IMR-90 (cell line): Measurements from ENCODE around the gene RAB29. TPM values are rescaled to one million over a fixed set of nuclear protein-coding genes. Genes with fewer than 3 reads are reported as not detected.

Experiments used
- ATAC-seq: fragments of 200-7000 bp; cut with Tn5 transposase; 2 replicates; pipeline ENCODE4 v1.9.1; 2020; ENCODE audit warnings: low read depth, mild to moderate bottlenecking, moderate library complexity
- BruUV-seq: library from RNA; stranded (reverse); fragments of 400-500 nt; replicated peaks from 2 replicates; lab custom pipeline; 2021; lab: Mats Ljungman, UMichigan
- CTCF ChIA-PET: fragments of 300-600 bp; formaldehyde crosslinking; extraction: SDS; loops from one replicate; lab custom pipeline; 2021; ENCODE audit warnings: antibody characterized with exemption; lab: Yijun Ruan, JAX
- POLR2A ChIA-PET: fragments of 300-600 bp; sonication (Branson Sonifier 250); formaldehyde crosslinking; loops from one replicate; lab custom pipeline; 2022; ENCODE audit warnings: antibody characterized with exemption; ENCODE audit not compliant: unreplicated experiment; lab: Charles Lee
- DNase-seq: peaks from one replicate; pipeline ENCODE4 v3.0.0; 2013
- H2AFZ ChIP-seq: replicated peaks from 2 replicates; pipeline ENCODE3; 2013; ENCODE audit warnings: low read length, mild to moderate bottlenecking; ENCODE audit not compliant: poor library complexity
- H2AK5ac ChIP-seq: 2 replicates; pipeline ENCODE4 v1.6.1; 2013; ENCODE audit warnings: low read depth, low read length, inconsistent platforms
- H2AK9ac ChIP-seq: replicated peaks from 2 replicates; pipeline ENCODE3; 2013; ENCODE audit warnings: mild to moderate bottlenecking, low read depth, low read length, moderate library complexity; ENCODE audit not compliant: poor library complexity
- H2BK120ac ChIP-seq: 2 replicates; pipeline ENCODE4 v1.6.1; 2013; ENCODE audit warnings: low read depth, low read length, inconsistent platforms
- H2BK15ac ChIP-seq: 3 replicates; pipeline ENCODE4 v1.6.1; 2013; ENCODE audit warnings: low read depth, low read length, inconsistent platforms
- H2BK20ac ChIP-seq: 2 replicates; pipeline ENCODE4 v1.6.1; 2013; ENCODE audit warnings: low read depth, mild to moderate bottlenecking, inconsistent platforms, low read length, moderate library complexity
- H2BK5ac ChIP-seq: 2 replicates; pipeline ENCODE4 v1.6.1; 2013; ENCODE audit warnings: mild to moderate bottlenecking, low read depth, low read length, inconsistent platforms; ENCODE audit not compliant: poor library complexity, severe bottlenecking
- H3K14ac ChIP-seq: replicated peaks from 2 replicates; pipeline ENCODE4 v1.6.1; 2013; ENCODE audit warnings: low read depth, low read length, inconsistent platforms
- H3K18ac ChIP-seq: 2 replicates; pipeline ENCODE4 v1.6.1; 2013; ENCODE audit warnings: low read depth, low read length, control low read depth
- H3K23ac ChIP-seq: 2 replicates; pipeline ENCODE4 v1.6.1; 2013; ENCODE audit warnings: low read depth, low read length, inconsistent platforms
- H3K27ac ChIP-seq: 2 replicates; pipeline ENCODE4 v1.5.1; 2013; ENCODE audit warnings: mild to moderate bottlenecking, control low read depth, low read length; ENCODE audit not compliant: insufficient read depth
- H3K27me3 ChIP-seq: 2 replicates; pipeline ENCODE4 v1.6.1; 2013; ENCODE audit warnings: low read length; ENCODE audit not compliant: control insufficient read depth, insufficient read depth
- H3K36me3 ChIP-seq: 2 replicates; pipeline ENCODE4 v1.6.1; 2013; ENCODE audit warnings: low read length, mixed read lengths; ENCODE audit not compliant: control insufficient read depth, insufficient read depth
- H3K4ac ChIP-seq: 2 replicates; pipeline ENCODE4 v1.6.1; 2013; ENCODE audit warnings: low read depth, low read length, inconsistent platforms
- H3K4me1 ChIP-seq: 2 replicates; pipeline ENCODE4 v1.6.1; 2013; ENCODE audit warnings: low read length, mixed read lengths; ENCODE audit not compliant: control insufficient read depth, insufficient read depth
- H3K4me2 ChIP-seq: 2 replicates; pipeline ENCODE4 v1.6.1; 2013; ENCODE audit warnings: low read depth, mild to moderate bottlenecking, control low read depth, low read length, moderate library complexity
- H3K4me3 ChIP-seq: 2 replicates; pipeline ENCODE4 v1.5.1; 2013; ENCODE audit warnings: low read depth, mild to moderate bottlenecking, control low read depth, low read length, moderate library complexity; ENCODE audit not compliant: insufficient read depth
- H3K56ac ChIP-seq: 2 replicates; pipeline ENCODE4 v1.6.1; 2013; ENCODE audit warnings: low read length, inconsistent platforms; ENCODE audit not compliant: insufficient read depth; ENCODE audit errors: extremely low read depth
- H3K79me1 ChIP-seq, 2 experiments: 2 replicates each; pipeline ENCODE4 v1.6.1; 2013; ENCODE audit warnings: low read length in 2 of 2, inconsistent platforms in 1 of 2, low read depth in 1 of 2
- H3K9ac ChIP-seq: 2 replicates; pipeline ENCODE4 v1.6.1; 2013; ENCODE audit warnings: low read depth, low read length, control low read depth
- H3K9me1 ChIP-seq: 2 replicates; pipeline ENCODE4 v1.6.1; 2013; ENCODE audit warnings: low read length, inconsistent platforms; ENCODE audit not compliant: insufficient read depth
- H3K9me3 ChIP-seq: 2 replicates; pipeline ENCODE4 v1.6.1; 2013; ENCODE audit warnings: low read length; ENCODE audit not compliant: control insufficient read depth, insufficient read depth
- H4K20me1 ChIP-seq: 2 replicates; pipeline ENCODE4 v1.6.1; 2013; ENCODE audit warnings: low read length, inconsistent platforms; ENCODE audit not compliant: insufficient read depth
- H4K5ac ChIP-seq: 2 replicates; pipeline ENCODE4 v1.6.1; 2013; ENCODE audit warnings: mild to moderate bottlenecking, low read depth, low read length, control low read depth
- H4K8ac ChIP-seq, 2 experiments: 2 replicates each; pipeline ENCODE4 v1.6.1; 2013; ENCODE audit warnings: low read depth in 2 of 2, low read length in 2 of 2, control low read depth in 1 of 2, inconsistent platforms in 1 of 2
- H4K91ac ChIP-seq: 2 replicates; pipeline ENCODE4 v1.6.1; 2013; ENCODE audit warnings: low read depth, low read length, inconsistent platforms; ENCODE audit not compliant: insufficient read depth
- BHLHE40 ChIP-seq: fragments of 150-350 bp; IDR thresholded peaks from 2 replicates; pipeline ENCODE4 v1.6.1; 2016; ENCODE audit warnings: mild to moderate bottlenecking, low read depth, low read length
- CEBPB ChIP-seq: IDR thresholded peaks from 2 replicates; pipeline ENCODE4 v1.6.1; 2012; ENCODE audit warnings: low read depth, low read length, improper control_type of control experiment
- CHD1 ChIP-seq: IDR thresholded peaks from 2 replicates; pipeline ENCODE4 v1.6.1; 2012; ENCODE audit warnings: low read depth, low read length, improper control_type of control experiment
- FOS ChIP-seq: fragments of 150-350 bp; IDR thresholded peaks from 2 replicates; pipeline ENCODE4 v1.6.1; 2016; ENCODE audit warnings: low read depth, low read length
- MAFK ChIP-seq: IDR thresholded peaks from 2 replicates; pipeline ENCODE4 v1.6.1; 2012; ENCODE audit warnings: low read depth, low read length, improper control_type of control experiment
- MAZ ChIP-seq: IDR thresholded peaks from 2 replicates; pipeline ENCODE4 v1.6.1; 2012; ENCODE audit warnings: low read depth, mild to moderate bottlenecking, low read length, improper control_type of control experiment, moderate library complexity, borderline replicate concordance
- MXI1 ChIP-seq: IDR thresholded peaks from 2 replicates; pipeline ENCODE4 v1.6.1; 2012; ENCODE audit warnings: low read depth, mild to moderate bottlenecking, low read length, moderate library complexity, borderline replicate concordance
- NFE2L2 ChIP-seq: fragments of 150-350 bp; IDR thresholded peaks from 2 replicates; pipeline ENCODE4 v1.6.1; 2016; ENCODE audit warnings: low read depth, mild to moderate bottlenecking, low read length
- RAD21 ChIP-seq: IDR thresholded peaks from 2 replicates; pipeline ENCODE4 v1.6.1; 2012; ENCODE audit warnings: low read length, improper control_type of control experiment
- RCOR1 ChIP-seq: IDR thresholded peaks from 2 replicates; pipeline ENCODE4 v1.6.1; 2012; ENCODE audit warnings: mild to moderate bottlenecking, low read length, improper control_type of control experiment; ENCODE audit not compliant: insufficient replicate concordance
- RFX5 ChIP-seq: IDR thresholded peaks from 2 replicates; pipeline ENCODE4 v1.8.0; 2012; ENCODE audit warnings: low read depth, mild to moderate bottlenecking, low read length, moderate library complexity
- WGBS, 2 experiments: methylation state at CpG; one replicate each; pipeline versions ENCODE4 v1.1.5 to v1.1.7; 2013; ENCODE audit warnings: missing lambda C conversion rate in 2 of 2; ENCODE audit not compliant: insufficient read length in 1 of 2; ENCODE audit errors: extremely low coverage in 2 of 2; 5-methylcytosine and 5-hydroxymethylcytosine counted together
- dilution Hi-C: fragments of 300-500 bp; cut with HindIII; formaldehyde crosslinking; loops from one replicate; pipeline ENCODE4 v1.14.3; 2018; ENCODE audit warnings: low sequenced_read_pairs; ENCODE audit not compliant: unreplicated experiment
- in situ Hi-C: fragments of 300-500 bp; cut with MboI; formaldehyde crosslinking; loops from 3 replicates; pipeline ENCODE4 v1.14.3; 2019; ENCODE audit warnings: low sequenced_read_pairs, inconsistent platforms, mixed read lengths
- intact Hi-C: fragments of 100-400 bp; cut with micrococcal nuclease; formaldehyde crosslinking; loops from 2 replicates; pipeline ENCODE4 v1.10.0; 2022
- polyA plus RNA-seq, 3 experiments: library from polyadenylated mRNA; depleted of rRNA; stranded (reverse); fragments of >200 nt; gene quantifications; 2 replicates each; pipeline ENCODE4 v1.2.3, GENCODE V29; 2012; ENCODE audit warnings: low replicate concordance in 1 of 3
- total RNA-seq: library from RNA; depleted of rRNA; stranded (reverse); fragments of >200 nt; gene quantifications from 2 replicates; pipeline ENCODE4 v1.2.3, GENCODE V29; 2012
- TF ChIP-seq, protein P1 (sequence below): conservative IDR thresholded peaks from 2 replicates; pipeline ENCODE4 v1.5.1; 2012; ENCODE audit warnings: mild to moderate bottlenecking, low read depth, low read length, improper control_type of control experiment
- TF ChIP-seq, protein P2 (sequence below): fragments of 150-350 bp; IDR thresholded peaks from 2 replicates; pipeline ENCODE4 v1.6.1; 2016; ENCODE audit warnings: low read depth, mild to moderate bottlenecking, low read length, moderate library complexity, borderline replicate concordance

The RAB29 gene
- total and polyA plus RNA-seq, 2 of the 4 experiments (the other 2 are of a cell fraction), result 5.7 to 7.3 TPM

DNA sequence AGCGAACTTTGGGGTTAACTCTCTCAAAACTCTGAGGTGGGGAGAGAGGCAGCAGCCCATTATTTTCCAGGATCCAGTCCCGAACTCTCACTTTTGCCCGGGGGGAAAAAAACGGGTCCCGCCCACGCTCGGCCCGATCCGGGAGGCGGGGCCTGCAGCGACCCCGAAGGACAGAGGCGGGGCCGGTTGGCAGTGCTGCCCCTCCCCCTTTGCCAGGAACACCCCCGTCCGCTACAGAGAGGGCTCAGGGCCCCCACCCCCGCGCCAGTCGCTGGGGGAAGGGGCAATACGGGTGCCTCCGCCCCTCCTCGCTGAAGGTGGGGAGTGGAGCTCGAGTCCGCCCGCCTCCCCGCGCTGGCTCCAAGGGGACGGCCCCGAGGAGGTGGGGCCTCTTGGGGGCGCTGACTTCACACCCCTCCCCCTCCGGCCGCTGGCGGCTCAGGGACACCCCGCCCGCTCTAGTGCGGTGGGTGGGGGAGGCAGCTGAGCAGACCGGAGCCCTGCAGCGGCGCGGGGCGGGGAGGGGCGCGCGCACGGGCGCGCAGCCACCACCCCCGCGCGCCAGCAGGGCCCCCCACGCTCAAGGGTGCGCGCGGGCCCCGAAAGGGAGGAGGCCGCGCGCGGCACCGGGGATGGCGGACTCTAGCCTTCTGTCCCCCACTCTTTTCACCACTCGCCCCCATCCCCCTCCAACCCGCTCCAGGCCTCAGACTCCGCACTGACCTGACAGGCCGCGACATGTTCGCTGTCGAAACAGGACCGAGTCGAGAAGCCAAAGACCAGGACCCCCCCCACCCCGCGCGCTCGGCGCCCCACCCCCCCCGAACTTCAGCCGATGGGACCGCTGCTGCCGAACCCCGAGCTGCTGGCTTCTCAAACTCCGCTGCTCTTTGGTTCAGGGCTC lies 25.8 kb downstream of the RAB29 start:
- Histone ChIP-seq H3K79me1 (peaks cover 0 to 17% of the 10 kb centered on the region in 2 experiments; a peak in 2 of 4 replicates), H4K20me1 (peaks cover 45% of the 10 kb centered on the region), H3K27me3 (no peaks in the 10 kb centered on the region), H2BK120ac (peak overlapping the region; percentile 5; the same call in 1 of the 2 replicates), H3K36me3 (0 out of 2 replicates have a peak, but pooled peaks cover 1% of the 10 kb centered on the region), H2AK9ac (peak overlapping the region; percentile 95), H3K56ac (peak overlapping the region; percentile 91), H3K9ac (peak overlapping the region; percentile 83), H4K91ac (peak overlapping the region; percentile 89), H3K9me3 (no peaks in the 10 kb centered on the region), H3K18ac (peak overlapping the region; percentile 50), H3K14ac (peak overlapping the region; percentile 90), H3K23ac (peak overlapping the region; percentile 96), H4K8ac (peak overlapping the region; percentile 48 to 82; a peak in 3 of 4 replicates), H3K4me1 (no peaks in the 10 kb centered on the region; the same call in 1 of the 2 replicates), H3K9me1 (peaks cover 6% of the 10 kb centered on the region), H3K27ac (peak overlapping the region; percentile 88), H2BK20ac (peak overlapping the region; percentile 41; the same call in 1 of the 2 replicates), H3K4ac (peak overlapping the region; percentile 92), H2BK5ac (peak overlapping the region; percentile 89), H3K4me3 (peak overlapping the region; percentile 67), H3K4me2 (peak overlapping the region; percentile 90), H2AFZ (peak overlapping the region; percentile 99), H4K5ac (peak overlapping the region; percentile 15; the same call in 1 of the 2 replicates), H2AK5ac (peak overlapping the region; percentile 97; the same call in 1 of the 2 replicates), H2BK15ac (peak overlapping the region; percentile 45; the same call in 1 of the 3 replicates)
- WGBS, 2 experiments, result 0% methylated on average over 4 of the region's 81 CpGs; no CpG with 5 or more reads in 1 of the 2 experiments
- ChIA-PET POLR2A (no interaction called here), CTCF (interaction anchor here (1.2 kb wide), 1 partner anchor 38 kb away, joined by 4 read pairs; no protein-coding TSS in a partner anchor)
- in situ Hi-C loops, result no loop called here
- ATAC-seq (peak; percentile 88), DNase-seq (peak; percentile 95)
- BruUV-seq, result no TSS peak
- intact Hi-C loops, result loop anchor here (2.0 kb wide), 2 partner anchors 25 to 63 kb away; partner anchors contain the start of genes RAB29 and SLC41A1
- dilution Hi-C loops, result no loop called here
- no peak for TF ChIP-seq RFX5
- TF ChIP-seq RCOR1, result no peak
- TF ChIP-seq FOS, result no peak
- TF ChIP-seq NFE2L2, result no peak
- no peak; the same call in 1 of the 2 replicates for TF ChIP-seq RAD21
- TF ChIP-seq MAZ, result peak; percentile 99
- TF ChIP-seq CHD1, result 0 out of 2 replicates have a peak, but pooled peaks have one; percentile 8
- TF ChIP-seq BHLHE40, result no peak; the same call in 1 of the 2 replicates
- TF ChIP-seq MXI1, result peak; percentile 72; the same call in 1 of the 2 replicates
- TF ChIP-seq MAFK, result no peak
- TF ChIP-seq, protein P1, sequence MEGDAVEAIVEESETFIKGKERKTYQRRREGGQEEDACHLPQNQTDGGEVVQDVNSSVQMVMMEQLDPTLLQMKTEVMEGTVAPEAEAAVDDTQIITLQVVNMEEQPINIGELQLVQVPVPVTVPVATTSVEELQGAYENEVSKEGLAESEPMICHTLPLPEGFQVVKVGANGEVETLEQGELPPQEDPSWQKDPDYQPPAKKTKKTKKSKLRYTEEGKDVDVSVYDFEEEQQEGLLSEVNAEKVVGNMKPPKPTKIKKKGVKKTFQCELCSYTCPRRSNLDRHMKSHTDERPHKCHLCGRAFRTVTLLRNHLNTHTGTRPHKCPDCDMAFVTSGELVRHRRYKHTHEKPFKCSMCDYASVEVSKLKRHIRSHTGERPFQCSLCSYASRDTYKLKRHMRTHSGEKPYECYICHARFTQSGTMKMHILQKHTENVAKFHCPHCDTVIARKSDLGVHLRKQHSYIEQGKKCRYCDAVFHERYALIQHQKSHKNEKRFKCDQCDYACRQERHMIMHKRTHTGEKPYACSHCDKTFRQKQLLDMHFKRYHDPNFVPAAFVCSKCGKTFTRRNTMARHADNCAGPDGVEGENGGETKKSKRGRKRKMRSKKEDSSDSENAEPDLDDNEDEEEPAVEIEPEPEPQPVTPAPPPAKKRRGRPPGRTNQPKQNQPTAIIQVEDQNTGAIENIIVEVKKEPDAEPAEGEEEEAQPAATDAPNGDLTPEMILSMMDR, result no peak
- TF ChIP-seq, protein P2, sequence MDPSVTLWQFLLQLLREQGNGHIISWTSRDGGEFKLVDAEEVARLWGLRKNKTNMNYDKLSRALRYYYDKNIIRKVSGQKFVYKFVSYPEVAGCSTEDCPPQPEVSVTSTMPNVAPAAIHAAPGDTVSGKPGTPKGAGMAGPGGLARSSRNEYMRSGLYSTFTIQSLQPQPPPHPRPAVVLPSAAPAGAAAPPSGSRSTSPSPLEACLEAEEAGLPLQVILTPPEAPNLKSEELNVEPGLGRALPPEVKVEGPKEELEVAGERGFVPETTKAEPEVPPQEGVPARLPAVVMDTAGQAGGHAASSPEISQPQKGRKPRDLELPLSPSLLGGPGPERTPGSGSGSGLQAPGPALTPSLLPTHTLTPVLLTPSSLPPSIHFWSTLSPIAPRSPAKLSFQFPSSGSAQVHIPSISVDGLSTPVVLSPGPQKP, result no peak
- no peak for TF ChIP-seq CEBPB
